ENCODE measurements around the gene DIS3L.
"Not testable (repeated sequence)": the region's sequence is repeated elsewhere in the genome, so short reads cannot be mapped to it uniquely, and the experiment has no call there.

The DIS3L gene

DNA sequence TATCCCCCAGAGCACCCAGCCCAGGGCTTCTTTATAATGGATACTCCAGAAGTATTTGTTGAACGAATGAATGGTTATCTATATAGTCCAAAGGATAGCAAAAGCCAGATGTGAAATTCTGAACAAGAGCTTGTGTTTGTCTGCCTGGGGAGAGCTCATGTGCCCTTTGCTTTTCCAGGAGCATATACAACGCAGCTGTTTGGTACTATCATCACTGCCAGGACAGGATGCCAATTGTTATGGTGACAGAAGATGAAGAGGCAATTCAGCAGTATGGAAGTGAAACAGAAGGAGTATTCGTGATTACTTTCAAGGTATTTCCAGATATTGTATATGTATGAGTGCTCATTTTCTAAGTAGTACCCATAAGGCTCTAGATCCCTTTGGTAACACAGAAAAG, 15.2 kb downstream of the DIS3L start:
- in situ Hi-C loops (cut with HindIII; ENCODE audit: low sequenced_read_pairs): no loop called here

DNA sequence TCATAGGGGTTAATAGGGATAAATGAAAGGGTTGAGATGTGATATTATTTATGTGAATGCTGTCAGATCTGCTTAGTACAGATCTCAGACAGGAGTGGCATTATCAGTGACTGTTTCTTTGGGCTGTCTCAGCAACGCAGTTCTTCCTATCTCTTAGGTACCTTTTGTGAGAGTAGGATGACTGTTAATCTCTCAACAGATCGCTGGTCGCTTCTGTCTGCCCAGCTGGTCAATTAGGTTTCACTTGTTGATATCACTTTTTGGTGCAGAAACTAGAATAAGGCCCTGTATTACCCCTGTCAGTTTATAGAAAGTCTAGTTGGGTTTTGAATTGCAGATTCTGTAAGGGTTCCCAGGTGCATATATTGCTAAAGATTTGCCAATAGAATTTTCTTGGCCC, 16.5 kb downstream of the DIS3L start:
- in situ Hi-C loops (cut with HindIII; ENCODE audit: low sequenced_read_pairs): no loop called here

DNA sequence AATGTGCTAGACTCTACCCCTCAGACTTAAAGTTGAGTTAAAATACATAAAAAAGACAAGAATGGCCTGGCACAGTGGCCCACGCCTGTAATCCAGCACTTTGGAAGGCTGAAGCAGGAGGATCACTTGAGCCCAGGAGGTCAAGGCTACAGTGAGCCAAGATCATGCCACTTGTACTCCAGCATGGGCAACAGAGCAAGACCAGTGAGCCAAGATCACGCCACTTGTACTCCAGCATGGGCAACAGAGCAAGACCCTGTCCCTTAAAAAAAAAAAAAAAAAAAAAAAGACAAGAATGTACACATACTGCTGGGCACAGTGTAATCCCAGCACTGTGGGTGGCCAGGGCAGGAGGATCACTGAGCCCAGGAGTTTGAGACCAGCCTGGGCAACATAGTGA, 17.4 kb downstream of the DIS3L start:
- in situ Hi-C loops (cut with HindIII; ENCODE audit: low sequenced_read_pairs): no loop called here

DNA sequence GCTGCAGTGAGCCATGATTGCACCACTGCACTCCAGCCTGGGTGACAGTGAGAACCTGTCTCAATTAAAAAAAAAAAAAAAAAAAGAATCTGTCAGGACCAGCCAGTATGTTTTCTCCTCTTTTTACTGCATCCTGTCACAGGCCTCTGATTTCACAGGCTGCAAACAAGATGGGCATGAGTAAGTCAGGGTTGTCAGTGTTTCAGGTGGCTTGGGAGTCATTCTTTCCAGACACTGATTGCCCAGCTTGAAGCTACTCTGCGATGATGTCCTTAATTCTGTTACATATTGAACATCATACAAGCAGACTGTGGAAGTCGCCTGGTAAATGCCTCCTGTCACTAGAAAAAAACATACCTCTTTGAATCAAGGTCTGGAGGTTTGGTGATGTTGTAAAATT, 18.8 kb downstream of the DIS3L start:
- in situ Hi-C loops (cut with HindIII; ENCODE audit: low sequenced_read_pairs): no loop called here

DNA sequence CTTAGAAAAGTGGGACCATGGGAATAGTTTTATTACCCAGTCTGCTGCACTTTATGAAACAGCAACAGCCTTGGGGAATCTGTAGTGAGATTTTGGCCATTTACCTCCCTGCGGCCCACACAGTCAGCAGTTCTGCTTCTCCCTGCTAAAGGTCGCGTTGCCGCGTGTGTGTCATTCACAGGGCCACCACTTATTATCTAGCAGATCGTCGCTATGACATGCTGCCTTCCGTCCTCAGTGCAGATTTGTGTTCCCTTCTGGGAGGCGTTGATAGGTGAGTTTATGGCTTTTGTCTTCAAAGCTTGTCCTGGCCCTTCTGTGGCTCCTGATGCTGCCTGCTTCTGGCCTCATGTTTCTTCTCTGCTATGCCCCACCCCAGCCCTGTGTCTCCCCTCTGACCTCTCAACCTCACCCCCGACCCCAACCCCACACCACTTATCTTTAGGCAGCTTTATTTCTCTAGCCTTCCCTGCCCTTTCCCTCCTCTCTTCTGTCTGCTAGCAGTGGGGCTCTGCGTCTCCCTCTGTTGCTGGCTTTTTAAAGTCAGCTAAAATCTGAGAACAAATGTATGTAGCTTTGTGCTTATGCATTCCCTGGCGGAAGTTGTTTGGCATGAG, 30.1 kb downstream of the DIS3L start:
- in situ Hi-C loops (cut with HindIII; ENCODE audit: low sequenced_read_pairs): no loop called here

DNA sequence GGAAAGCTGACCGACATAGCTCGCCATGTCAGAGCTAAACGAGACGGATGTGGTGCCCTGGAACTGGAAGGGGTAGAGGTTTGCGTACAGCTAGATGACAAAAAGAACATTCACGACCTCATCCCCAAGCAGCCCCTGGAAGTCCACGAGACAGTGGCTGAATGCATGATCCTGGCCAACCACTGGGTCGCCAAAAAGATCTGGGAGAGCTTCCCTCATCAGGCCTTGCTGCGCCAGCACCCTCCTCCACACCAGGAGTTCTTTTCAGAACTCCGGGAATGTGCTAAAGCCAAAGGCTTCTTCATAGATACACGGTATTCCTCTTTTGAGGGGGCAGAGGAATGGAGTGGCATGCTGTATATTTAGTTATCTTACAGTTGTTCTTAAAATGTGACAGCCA, 32.7 kb downstream of the DIS3L start:
- in situ Hi-C loops (cut with HindIII; ENCODE audit: low sequenced_read_pairs): no loop called here

DNA sequence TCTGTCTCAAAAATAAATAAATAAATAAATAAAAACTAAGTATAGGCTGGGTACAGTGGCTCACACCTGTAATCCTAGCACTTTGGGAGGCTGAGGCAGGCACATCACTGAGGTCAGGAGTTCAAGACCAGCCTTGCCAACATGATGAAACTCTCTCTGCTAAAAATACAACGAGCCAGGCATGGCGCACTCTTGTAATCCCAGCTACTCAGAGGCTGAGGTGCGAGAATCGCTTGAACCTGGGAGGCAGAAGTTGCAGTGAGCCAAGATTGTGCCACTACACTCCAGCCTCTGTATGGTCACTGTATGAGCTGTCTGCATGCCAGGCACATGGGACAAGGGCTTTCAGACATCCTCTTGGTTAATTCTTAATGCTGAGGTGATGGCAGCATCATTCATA, 34.4 kb downstream of the DIS3L start:
- in situ Hi-C loops (cut with HindIII; ENCODE audit: low sequenced_read_pairs): no loop called here

DNA sequence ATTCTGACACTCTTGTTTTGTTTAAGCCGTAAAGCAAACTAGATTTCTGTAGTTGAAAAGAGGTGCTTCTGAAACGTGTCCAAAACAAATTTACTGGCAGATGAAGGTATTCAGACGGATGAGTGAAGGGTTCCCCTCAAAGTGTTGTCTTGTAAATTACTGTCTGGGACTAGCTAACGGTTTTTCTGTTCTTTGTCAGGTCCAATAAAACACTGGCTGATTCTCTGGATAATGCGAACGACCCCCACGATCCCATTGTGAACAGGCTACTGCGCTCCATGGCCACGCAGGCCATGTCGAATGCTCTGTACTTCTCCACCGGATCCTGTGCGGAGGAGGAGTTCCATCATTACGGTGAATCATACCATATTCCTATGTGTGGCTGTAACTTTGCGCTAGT, 35.4 kb downstream of the DIS3L start:
- in situ Hi-C loops (cut with HindIII; ENCODE audit: low sequenced_read_pairs): no loop called here

DNA sequence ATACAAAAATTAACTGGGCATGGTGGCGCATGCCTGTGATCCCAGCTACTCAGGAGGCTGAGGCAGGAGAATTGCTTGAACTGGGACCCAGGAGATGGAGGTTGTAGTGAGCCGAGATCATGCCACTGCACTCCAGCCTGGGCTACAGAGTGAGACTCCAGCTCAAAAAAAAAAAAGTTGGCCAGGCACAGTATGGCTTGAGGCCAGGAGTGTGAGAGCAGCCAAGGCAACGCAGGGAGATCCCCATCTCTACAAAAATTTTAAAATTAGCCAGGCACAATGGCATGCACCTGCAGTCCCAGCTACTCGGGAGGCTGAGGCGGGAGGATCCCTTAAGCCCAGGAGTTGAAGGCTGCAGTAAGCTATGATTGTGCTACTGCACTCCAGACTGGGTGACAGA, 55.2 kb downstream of the DIS3L start:
- in situ Hi-C loops (cut with HindIII; ENCODE audit: low sequenced_read_pairs): not testable (repeated sequence)

DNA sequence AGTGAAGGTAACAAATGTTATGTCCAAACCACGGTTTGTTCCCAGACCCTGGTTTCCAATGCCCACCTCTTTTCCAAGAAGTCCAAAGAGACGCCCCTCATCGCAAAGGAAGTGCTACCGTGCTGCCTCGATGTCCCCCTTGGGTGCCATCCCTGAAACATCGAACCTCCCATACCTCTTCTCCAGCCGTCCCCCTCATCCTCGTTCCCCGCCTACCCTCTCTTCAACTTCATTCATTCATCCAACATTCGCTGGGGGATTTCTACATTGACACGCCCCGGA, 62.6 kb downstream of the DIS3L start:
- in situ Hi-C loops (cut with HindIII; ENCODE audit: low sequenced_read_pairs): no loop called here

DNA sequence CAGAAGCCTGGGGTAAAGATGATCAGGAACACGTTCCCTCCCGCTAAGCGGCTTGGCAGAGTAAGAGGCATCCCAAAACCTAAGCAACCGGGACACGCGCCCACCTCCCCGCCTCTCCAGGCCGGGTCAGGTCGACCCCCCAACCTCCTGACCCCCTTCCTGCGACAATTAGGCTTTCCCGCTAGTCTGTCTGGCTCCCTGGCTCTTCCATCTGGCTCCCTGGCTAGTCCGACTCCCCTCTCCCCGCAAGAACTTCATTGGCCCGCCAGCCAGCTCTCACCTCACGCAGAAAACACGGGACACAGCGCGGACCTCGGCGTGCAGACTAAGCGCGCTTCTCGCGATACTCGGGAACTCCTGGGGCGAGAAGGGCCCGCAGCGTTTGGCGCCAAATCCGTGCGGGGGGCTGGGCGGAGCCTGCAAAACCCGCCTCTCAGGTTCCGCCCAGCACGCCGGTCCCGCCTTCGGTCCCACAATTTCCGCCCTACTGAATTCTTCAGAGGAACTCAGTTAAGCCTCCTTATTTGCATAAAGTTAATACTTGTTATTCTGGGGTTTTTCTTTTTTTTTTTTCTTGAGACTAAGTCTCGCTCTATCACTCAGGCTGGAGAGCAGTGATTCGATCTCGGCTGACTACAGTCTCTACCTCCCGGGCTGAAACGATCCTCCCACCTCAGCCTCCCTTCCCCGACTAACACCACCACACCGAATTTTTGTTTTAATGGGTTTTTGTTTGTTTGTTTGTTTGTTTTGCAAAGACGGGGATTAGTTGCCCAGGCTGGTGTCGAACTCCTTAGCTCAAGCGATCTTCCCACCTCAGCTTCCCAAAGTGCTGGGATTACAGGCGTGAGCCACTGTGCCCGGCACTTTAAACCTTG, 63.2 kb downstream of the DIS3L start, which contains the start of gene TIPIN:
Gene TIPIN (minus strand): TSS at position 327 of the 878 bp plus-strand sequence. CDS start 3,738 bp downstream, outside the sequence.
- in situ Hi-C loops (cut with HindIII; ENCODE audit: low sequenced_read_pairs): no loop called here

DNA sequence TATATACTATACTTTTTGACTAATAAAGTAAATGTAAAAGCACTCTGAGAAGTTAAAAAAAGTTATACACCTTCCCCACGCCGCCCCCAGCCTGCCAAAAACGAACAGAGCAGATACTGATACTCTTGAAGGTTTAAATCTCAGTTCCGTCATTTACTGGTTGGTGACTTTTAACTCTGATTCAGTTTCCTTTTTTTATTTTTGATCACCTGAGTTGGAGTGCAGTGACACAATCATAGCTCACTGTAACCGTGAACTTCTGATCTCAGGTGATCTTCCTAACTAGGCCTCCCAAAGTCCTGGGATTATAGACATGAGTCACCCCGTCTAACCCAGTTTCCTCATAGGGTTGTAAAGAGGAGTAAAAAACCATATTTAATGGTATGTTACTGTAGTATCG, 66.4 kb downstream of the DIS3L start:
- in situ Hi-C loops (cut with HindIII; ENCODE audit: low sequenced_read_pairs): no loop called here

DNA sequence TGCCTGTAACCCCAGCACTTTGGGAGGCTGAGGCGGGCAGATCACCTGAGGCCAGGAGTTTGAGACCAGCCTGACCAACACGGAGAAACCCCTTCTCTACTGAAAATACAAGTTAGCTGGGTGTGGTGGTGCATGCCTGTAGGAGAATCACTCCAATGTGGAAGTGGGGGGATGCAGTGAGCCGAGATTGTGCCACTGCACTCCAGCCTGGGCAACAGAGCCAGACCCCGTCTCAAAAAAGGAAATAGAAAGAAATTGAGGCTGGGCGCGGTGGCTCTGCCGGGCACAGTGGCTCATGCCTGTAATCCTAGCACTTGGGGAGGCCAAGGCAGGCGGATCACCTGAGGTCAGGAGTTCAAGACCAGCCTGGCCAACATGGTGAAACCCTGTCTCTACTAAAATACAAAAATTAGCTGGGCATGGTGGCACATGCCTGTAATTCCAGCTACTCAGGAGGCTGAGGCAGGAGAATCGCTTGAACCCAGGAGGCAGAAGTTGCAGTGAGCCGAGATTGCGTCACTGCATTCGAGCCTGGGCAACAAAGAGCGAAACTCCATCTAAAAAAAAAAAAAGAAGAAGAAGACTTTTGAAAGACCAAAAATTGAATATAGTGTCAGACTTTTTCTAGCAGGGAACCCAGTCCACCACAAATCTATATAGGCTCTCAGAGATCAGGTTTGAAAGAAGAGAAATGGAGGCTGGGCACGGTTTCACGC, 68.5 kb downstream of the DIS3L start:
- in situ Hi-C loops (cut with HindIII; ENCODE audit: low sequenced_read_pairs): not testable (repeated sequence)

DNA sequence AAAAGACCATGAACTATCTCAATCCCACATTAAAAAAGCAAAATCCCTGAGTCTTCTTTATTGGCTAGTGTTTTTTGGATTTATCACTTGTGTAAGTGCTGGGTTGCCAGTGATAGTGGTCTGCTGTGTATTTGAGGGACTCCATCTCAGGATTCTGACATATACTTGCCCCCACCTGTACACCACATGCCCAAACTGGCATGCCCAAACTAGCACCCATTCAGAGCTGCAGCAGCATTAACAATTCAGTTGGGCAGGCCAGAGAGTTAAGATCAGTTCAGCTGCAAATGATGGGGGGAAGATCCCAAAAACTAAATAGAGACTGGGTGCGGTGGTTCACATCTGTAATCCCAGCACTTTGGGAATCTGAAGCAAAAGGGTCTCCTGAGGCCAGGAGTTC, 69.4 kb downstream of the DIS3L start:
- in situ Hi-C loops (cut with HindIII; ENCODE audit: low sequenced_read_pairs): no loop called here

DNA sequence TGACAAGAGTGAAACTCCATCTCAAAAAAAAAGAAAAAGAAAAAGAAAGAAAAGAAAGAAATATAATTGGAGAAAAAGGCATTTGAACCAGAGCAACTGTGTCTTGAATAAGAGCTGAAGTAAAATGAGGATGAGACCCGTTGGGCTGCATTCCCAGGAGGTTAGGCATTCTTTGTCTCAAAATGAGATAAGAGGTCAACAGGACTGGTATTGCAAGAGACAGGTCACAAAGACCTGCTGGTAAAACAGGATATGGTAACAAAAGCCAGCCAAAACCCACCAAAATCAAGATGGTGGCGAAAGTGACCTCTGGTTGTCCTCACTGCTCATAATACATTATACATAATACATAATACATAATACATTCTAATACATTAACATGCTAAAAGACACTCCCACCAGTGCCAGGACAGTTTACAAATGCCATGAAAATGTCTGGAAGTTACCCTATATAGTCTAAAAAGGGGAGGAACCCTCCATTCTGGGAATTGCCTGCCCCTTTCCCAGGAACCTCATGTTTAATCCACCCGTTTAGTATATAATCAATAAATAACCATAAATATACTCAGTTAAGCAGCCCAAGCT, 71.7 kb downstream of the DIS3L start:
- in situ Hi-C loops (cut with HindIII; ENCODE audit: low sequenced_read_pairs): no loop called here

DNA sequence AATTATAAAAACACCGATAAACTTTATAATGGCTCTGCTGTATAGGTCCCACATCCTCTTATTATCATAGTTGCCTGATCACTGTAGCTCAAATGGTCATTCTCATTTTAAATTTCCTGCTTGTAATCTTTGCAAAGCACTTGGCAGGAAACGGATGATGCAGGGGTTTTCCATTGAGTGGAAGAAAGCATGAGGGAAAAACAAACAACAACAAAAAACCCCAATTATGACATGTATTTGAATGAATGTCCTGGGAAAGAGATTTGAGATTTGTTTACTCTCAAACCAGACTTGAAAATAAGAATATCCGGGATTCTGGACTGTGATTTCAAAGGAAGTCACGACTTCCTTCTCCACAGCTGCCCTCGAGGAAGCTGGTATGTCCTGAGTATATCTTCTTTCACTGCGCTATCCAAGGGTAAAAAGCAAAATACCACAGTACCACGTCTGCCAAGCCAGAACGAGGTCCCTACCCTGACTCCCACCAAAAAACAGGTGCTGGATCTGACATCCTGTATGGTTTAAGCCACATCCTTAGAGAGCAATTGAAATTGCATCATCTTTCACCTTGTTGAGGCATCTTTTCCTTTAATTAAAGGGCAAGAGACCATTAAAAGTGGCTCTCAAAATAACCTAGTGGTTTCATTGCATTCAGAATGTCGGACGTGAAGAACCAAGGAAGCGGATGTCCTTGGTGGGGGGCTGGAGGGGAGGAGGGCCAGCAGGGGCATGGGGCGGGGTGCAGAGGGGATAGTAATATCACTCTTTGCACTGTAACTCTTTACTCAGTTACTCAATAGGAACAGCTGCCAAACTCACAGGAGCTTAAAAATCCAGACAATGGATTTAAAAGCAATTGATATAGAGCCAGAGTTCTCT, 76.6 kb downstream of the DIS3L start:
- in situ Hi-C loops (cut with HindIII; ENCODE audit: low sequenced_read_pairs): no loop called here

DNA sequence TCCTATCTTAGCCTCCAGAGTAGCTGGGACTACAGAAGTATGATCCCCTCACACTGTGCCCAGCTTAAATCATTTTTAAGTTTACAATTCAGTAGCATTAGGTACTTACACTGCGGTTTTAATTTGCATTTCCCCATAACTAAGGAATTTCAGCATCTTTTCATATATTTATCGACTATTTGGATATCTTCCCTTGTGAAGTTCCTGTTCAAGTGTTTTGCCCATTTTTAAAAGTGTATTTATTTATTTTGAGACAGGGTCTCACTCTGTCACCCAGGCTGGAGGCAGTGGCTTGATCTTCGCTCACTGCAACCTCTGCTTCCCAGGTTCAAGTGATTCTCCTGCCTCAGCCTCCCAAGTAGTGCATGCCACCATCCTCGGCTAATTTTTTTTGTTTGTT, 80.8 kb downstream of the DIS3L start:
- in situ Hi-C loops (cut with HindIII; ENCODE audit: low sequenced_read_pairs): no loop called here

DNA sequence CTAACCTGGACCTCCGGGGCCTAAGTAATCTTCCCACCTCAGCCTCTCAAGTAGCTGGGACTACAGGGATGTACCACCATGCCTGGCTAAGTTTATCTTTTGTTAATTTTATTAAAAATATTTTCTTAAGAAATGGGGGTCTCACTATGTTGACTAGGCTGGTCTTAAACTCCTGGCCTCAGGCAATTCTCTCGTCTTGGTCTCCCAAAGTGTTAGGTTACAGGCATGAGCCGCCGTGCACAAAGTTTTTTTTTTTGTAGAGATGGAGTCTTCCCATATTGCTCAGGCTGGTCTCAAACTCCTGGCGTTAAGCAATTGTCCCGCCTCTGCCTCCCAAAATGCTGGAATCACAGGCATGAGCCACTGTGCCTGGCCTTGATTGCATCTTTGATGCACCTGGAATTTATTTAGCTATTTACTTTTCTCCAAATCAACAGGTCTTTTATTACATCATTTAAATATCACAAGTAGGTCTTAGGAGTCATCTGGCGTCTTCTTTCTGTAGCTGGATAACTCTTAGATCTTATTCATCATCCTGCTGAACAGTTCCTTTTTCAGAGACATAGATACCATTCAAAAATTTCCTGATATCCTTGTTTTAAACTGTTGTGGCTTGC, 85.6 kb downstream of the DIS3L start:
- in situ Hi-C loops (cut with HindIII; ENCODE audit: low sequenced_read_pairs): no loop called here

DNA sequence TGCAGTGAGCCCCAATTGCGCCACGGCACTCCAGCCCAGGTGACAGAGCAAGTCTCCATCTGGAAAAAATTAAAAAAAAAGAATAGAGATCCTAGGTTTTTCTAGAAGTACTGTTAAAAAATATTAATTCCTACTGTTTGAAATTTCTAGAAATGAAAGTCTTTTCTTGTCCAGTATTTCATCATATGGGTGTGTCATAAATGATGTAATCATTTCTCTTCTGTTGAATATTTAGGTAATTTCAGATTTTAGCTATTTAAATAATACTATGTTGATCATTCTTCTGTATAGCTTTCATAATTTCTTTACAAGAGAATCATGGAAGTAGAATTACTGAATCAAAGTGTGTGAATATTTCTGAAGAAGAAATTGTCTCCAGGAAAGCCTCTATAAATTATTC, 88.0 kb downstream of the DIS3L start:
- in situ Hi-C loops (cut with HindIII; ENCODE audit: low sequenced_read_pairs): not testable (repeated sequence)
